ENCODE data around the gene DPY19L3.

DNA sequence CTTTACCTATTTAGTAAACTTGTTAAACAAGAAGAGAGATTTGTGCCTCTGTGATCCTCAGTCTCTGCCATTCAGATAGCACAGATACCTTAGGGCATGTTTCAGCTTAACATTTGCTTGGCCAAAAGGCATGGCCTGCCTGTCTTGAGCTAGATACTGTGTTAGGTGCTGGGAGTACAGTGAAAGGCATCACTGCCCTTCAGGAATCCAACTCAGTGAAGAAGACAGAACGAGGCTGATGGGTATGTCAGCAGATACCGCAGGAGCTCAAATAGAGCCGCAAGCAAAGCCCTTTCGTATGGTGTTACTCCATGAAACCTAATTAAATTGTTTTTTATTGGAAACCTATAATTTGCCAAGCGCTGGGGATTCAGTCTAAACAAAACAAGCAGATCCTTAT, 47.2 kb upstream of the DPY19L3 start:
- TF ChIP-seq, protein P1, sequence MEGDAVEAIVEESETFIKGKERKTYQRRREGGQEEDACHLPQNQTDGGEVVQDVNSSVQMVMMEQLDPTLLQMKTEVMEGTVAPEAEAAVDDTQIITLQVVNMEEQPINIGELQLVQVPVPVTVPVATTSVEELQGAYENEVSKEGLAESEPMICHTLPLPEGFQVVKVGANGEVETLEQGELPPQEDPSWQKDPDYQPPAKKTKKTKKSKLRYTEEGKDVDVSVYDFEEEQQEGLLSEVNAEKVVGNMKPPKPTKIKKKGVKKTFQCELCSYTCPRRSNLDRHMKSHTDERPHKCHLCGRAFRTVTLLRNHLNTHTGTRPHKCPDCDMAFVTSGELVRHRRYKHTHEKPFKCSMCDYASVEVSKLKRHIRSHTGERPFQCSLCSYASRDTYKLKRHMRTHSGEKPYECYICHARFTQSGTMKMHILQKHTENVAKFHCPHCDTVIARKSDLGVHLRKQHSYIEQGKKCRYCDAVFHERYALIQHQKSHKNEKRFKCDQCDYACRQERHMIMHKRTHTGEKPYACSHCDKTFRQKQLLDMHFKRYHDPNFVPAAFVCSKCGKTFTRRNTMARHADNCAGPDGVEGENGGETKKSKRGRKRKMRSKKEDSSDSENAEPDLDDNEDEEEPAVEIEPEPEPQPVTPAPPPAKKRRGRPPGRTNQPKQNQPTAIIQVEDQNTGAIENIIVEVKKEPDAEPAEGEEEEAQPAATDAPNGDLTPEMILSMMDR (IDR thresholded peaks at IDR 0.05) = no peak
- no peak for TF ChIP-seq POLR2A (IDR thresholded peaks at IDR 0.05)

All from vagina (tissue), 2 donors.